Posterior cingulate gyrus (tissue), 11 donors: Measurements from ENCODE around the gene INSRR.
A peak's percentile ranks its signal among the peaks of the same experiment; 100 is the strongest.

Source experiments
- DNase-seq, 10 donors: peaks; one replicate each; pipeline versions ENCODE4 v3.0.0 to v3.0.0-alpha.2; 2020 to 2021; ENCODE audit warnings: mixed read lengths in 3 of 10
- intact Hi-C: fragments of 100-400 bp; cut with DNase I; formaldehyde crosslinking; loops from one replicate; pipeline ENCODE4 v1.15.1; 2023

The INSRR gene

DNA sequence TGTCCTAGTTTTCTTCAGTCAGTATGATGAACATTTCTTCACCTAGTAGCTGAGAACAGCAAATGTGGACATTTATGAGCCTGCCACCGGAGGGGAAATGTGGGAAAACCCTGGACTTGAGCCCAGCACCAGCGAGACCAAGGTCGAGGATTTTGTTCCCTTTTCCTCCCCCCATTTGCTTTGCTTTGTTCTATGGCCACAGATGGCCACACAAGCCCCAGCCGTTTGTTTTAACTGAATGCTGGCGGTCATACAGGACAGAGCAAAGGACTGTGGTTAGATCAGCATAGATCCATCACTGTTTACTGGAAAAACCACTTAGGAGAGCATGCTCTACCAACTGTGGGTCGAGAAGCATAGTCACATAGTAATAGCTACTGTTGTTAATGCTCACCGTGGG lies 63.1 kb downstream of the INSRR start:
- peak in 6 of 10 donors; percentile 35 to 92 (median 49) for DNase-seq
- intact Hi-C loops: loop anchor here (5.0 kb wide), 2 partner anchors 67 to 97 kb away; partner anchors contain the start of genes NTRK1 and PEAR1

DNA sequence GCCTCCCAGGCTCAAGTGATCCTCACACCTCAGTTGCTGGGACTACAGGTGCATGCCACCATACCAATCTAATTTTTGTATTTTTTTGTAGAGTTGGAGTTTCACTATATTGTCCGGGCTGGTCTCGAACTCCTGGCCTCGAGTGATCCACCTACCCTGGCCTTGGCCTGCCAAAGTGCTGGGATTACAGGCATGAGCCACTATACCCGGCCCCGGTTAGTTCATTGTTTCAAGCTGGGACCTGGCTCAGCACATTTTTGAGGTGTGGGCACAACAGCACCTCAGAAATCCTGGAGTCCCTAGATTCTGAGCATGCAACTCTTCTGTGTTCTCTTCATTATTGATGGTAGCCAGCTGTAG lies 63.6 kb downstream of the INSRR start:
- intact Hi-C loops: loop anchor here (5.0 kb wide), 2 partner anchors 67 to 97 kb away; partner anchors contain the start of genes NTRK1 and PEAR1
- DNase-seq: peak in 1 of 10 donors; percentile 45

DNA sequence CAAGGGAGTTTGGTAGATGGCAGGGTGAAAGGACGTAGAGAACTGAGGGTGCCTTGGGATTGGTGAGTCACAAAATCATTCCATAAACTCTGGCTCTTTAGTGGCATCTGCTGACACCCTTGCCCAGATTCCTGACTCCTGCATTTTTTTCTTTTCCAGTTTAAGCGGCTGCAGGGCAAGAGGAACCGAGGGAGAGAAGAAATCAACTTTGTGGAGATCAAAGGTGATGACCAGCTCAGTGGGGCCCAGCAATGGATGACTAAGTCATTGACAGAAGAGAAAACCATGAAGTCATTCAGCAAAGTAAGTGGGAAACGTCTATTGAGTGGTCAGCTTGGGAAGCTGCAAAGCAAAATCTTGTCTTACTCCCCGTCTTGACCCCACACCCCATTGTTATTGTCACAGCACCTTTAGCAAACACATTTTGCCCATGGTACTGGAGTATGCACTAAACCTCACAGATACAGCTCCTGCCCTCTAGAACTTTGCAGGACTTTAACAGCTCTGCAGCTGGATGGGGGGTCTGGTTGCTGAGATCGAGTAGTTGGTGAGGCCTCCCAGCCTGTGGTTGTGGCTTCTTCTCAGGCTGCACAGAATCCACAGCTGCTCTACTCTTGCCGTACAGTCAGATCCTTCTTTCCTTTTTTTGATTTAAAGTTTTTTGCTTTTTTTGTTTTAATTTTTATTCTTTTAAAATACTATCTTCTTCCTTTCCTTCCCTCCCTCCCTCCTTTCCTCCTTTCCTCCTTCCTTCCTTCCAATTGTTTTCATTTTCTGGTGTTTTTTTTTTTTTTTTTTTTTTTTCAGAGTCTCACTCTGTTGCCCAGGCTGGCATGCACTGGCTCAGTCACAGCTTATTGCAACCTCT lies 64.2 kb downstream of the INSRR start:
- intact Hi-C loops: loop anchor here (5.0 kb wide), 2 partner anchors 68 to 98 kb away; partner anchors contain the start of genes NTRK1 and PEAR1
- peak in 1 of 10 donors; percentile 49 for DNase-seq
